ENCODE measurements around the gene TMEM61.

Gene TMEM61

GRCh38 chr1:54971317-54971791, 9.1 kb upstream of the TMEM61 start:
- H3K27ac Mint-ChIP-seq: no peak overlapping the region
- peak; percentile 59 for ATAC-seq
- no peaks in the 10 kb centered on the region for H3K36me3 Mint-ChIP-seq (ENCODE audit: low read depth)
- peaks cover 24% of the 10 kb centered on the region for H3K27me3 Mint-ChIP-seq
- no peak overlapping the region for H3K4me3 Mint-ChIP-seq
- DNase-seq: no peak
- no peaks in the 10 kb centered on the region for H3K4me1 Mint-ChIP-seq
- H3K9me3 Mint-ChIP-seq: no peaks in the 10 kb centered on the region

GRCh38 chr1:54972436-54972835, 8.0 kb upstream of the TMEM61 start:
- no peak for DNase-seq
- H3K4me1 Mint-ChIP-seq: no peaks in the 10 kb centered on the region
- no peaks in the 10 kb centered on the region for H3K36me3 Mint-ChIP-seq (ENCODE audit: low read depth)
- no peak for ATAC-seq
- no peak overlapping the region for H3K4me3 Mint-ChIP-seq
- peaks cover 28% of the 10 kb centered on the region for H3K27me3 Mint-ChIP-seq
- no peak overlapping the region for H3K27ac Mint-ChIP-seq
- no peaks in the 10 kb centered on the region for H3K9me3 Mint-ChIP-seq

GRCh38 chr1:54973205-54973921, 7.1 kb upstream of the TMEM61 start:
- no peak for DNase-seq
- H3K4me1 Mint-ChIP-seq: no peaks in the 10 kb centered on the region
- H3K4me3 Mint-ChIP-seq: no peak overlapping the region
- H3K9me3 Mint-ChIP-seq: no peaks in the 10 kb centered on the region
- no peak for ATAC-seq
- H3K36me3 Mint-ChIP-seq (ENCODE audit: low read depth): no peaks in the 10 kb centered on the region
- no peak overlapping the region for H3K27ac Mint-ChIP-seq
- H3K27me3 Mint-ChIP-seq: peaks cover 33% of the 10 kb centered on the region

- H3K9me3 Mint-ChIP-seq: no peaks in the 10 kb centered on the region
- DNase-seq (no peak), ATAC-seq (no peak)
- H3K27ac Mint-ChIP-seq: no peak overlapping the region
- H3K4me1 Mint-ChIP-seq: no peaks in the 10 kb centered on the region
- H3K36me3 Mint-ChIP-seq (ENCODE audit: low read depth): no peaks in the 10 kb centered on the region
- peaks cover 37% of the 10 kb centered on the region for H3K27me3 Mint-ChIP-seq
- no peak overlapping the region for H3K4me3 Mint-ChIP-seq
These were observed 4.9 kb upstream of the TMEM61 start for GRCh38 chr1:54975356-54976108.

GRCh38 chr1:54976747-54977146, 3.7 kb upstream of the TMEM61 start:
- no peaks in the 10 kb centered on the region for H3K4me1 Mint-ChIP-seq
- H3K9me3 Mint-ChIP-seq: no peaks in the 10 kb centered on the region
- ATAC-seq: no peak
- peaks cover 44% of the 10 kb centered on the region for H3K27me3 Mint-ChIP-seq
- H3K36me3 Mint-ChIP-seq (ENCODE audit: low read depth): no peaks in the 10 kb centered on the region
- H3K27ac Mint-ChIP-seq: no peak overlapping the region
- H3K4me3 Mint-ChIP-seq: no peak overlapping the region
- no peak for DNase-seq

- no peaks in the 10 kb centered on the region for H3K36me3 Mint-ChIP-seq (ENCODE audit: low read depth)
- no peak overlapping the region for H3K4me3 Mint-ChIP-seq
- H3K4me1 Mint-ChIP-seq: no peaks in the 10 kb centered on the region
- no peak for DNase-seq
- no peaks in the 10 kb centered on the region for H3K9me3 Mint-ChIP-seq
- H3K27ac Mint-ChIP-seq: no peak overlapping the region
- H3K27me3 Mint-ChIP-seq: peaks cover 46% of the 10 kb centered on the region
- no peak for ATAC-seq
These were observed 2.7 kb upstream of the TMEM61 start for GRCh38 chr1:54977533-54978297.

GRCh38 chr1:54978528-54979326, 1.7 kb upstream of the TMEM61 start:
- Mint-ChIP-seq H3K36me3 (ENCODE audit: low read depth) (no peaks in the 10 kb centered on the region), H3K27ac (no peak overlapping the region), H3K4me3 (no peak overlapping the region), H3K27me3 (peaks cover 44% of the 10 kb centered on the region), H3K9me3 (no peaks in the 10 kb centered on the region), H3K4me1 (no peaks in the 10 kb centered on the region)
- DNase-seq (no peak), ATAC-seq (no peak)

GRCh38 chr1:54979327-54979891, 1.0 kb upstream of the TMEM61 start:
- DNase-seq (no peak), ATAC-seq (peak; percentile 21)
- no peak overlapping the region for H3K27ac Mint-ChIP-seq
- no peak overlapping the region for H3K4me3 Mint-ChIP-seq
- H3K9me3 Mint-ChIP-seq: no peaks in the 10 kb centered on the region
- H3K4me1 Mint-ChIP-seq: no peaks in the 10 kb centered on the region
- peaks cover 39% of the 10 kb centered on the region for H3K27me3 Mint-ChIP-seq
- H3K36me3 Mint-ChIP-seq (ENCODE audit: low read depth): no peaks in the 10 kb centered on the region

GRCh38 chr1:54980046-54980527, 341 bp upstream of the TMEM61 start:
- Mint-ChIP-seq H3K27ac (no peak overlapping the region), H3K4me1 (no peaks in the 10 kb centered on the region), H3K9me3 (no peaks in the 10 kb centered on the region), H3K4me3 (no peak overlapping the region), H3K36me3 (ENCODE audit: low read depth) (no peaks in the 10 kb centered on the region), H3K27me3 (peaks cover 38% of the 10 kb centered on the region)
- DNase-seq (no peak), ATAC-seq (no peak)

GRCh38 chr1:54981466-54981865, 1.0 kb downstream of the TMEM61 start:
- no peaks in the 10 kb centered on the region for H3K36me3 Mint-ChIP-seq (ENCODE audit: low read depth)
- no peaks in the 10 kb centered on the region for H3K4me1 Mint-ChIP-seq
- H3K27me3 Mint-ChIP-seq: peaks cover 38% of the 10 kb centered on the region
- H3K4me3 Mint-ChIP-seq: no peak overlapping the region
- ATAC-seq (no peak), DNase-seq (no peak)
- H3K27ac Mint-ChIP-seq: no peak overlapping the region
- H3K9me3 Mint-ChIP-seq: no peaks in the 10 kb centered on the region

GRCh38 chr1:54982739-54983138, 2.3 kb downstream of the TMEM61 start:
- peaks cover 31% of the 10 kb centered on the region for H3K27me3 Mint-ChIP-seq
- ATAC-seq (no peak), DNase-seq (no peak)
- no peak overlapping the region for H3K4me3 Mint-ChIP-seq
- no peaks in the 10 kb centered on the region for H3K4me1 Mint-ChIP-seq
- H3K27ac Mint-ChIP-seq: no peak overlapping the region
- no peaks in the 10 kb centered on the region for H3K9me3 Mint-ChIP-seq
- H3K36me3 Mint-ChIP-seq (ENCODE audit: low read depth): no peaks in the 10 kb centered on the region

GRCh38 chr1:54984131-54984842, 3.9 kb downstream of the TMEM61 start:
- no peak for DNase-seq
- H3K4me1 Mint-ChIP-seq: no peaks in the 10 kb centered on the region

GRCh38 chr1:54985556-54985955, 5.1 kb downstream of the TMEM61 start:
- no peaks in the 10 kb centered on the region for H3K9me3 Mint-ChIP-seq
- no peaks in the 10 kb centered on the region for H3K36me3 Mint-ChIP-seq (ENCODE audit: low read depth)
- H3K4me1 Mint-ChIP-seq: no peaks in the 10 kb centered on the region
- ATAC-seq (no peak), DNase-seq (no peak)
- H3K4me3 Mint-ChIP-seq: no peak overlapping the region
- H3K27me3 Mint-ChIP-seq: peaks cover 18% of the 10 kb centered on the region
- H3K27ac Mint-ChIP-seq: no peak overlapping the region

More at GRCh38 chr1:54984131-54984842, 3.9 kb downstream of the TMEM61 start:
- ATAC-seq: no peak
- H3K27ac Mint-ChIP-seq: no peak overlapping the region
- H3K9me3 Mint-ChIP-seq: no peaks in the 10 kb centered on the region
- H3K4me3 Mint-ChIP-seq: no peak overlapping the region
- peaks cover 27% of the 10 kb centered on the region for H3K27me3 Mint-ChIP-seq
- no peaks in the 10 kb centered on the region for H3K36me3 Mint-ChIP-seq (ENCODE audit: low read depth)

All from activated naive CD8-positive, alpha-beta T cell treated with anti-CD3 and anti-CD28 coated beads, Interleukin-2, amount 50 U/mL, for 24 hours (primary cell).